Activated CD8-positive, alpha-beta memory T cell treated with anti-CD3 and anti-CD28 coated beads, Interleukin-2, amount 50 U/mL, for 4 hours (primary cell): Measurements from ENCODE around the gene ITPKA.
A peak's percentile ranks its signal among the peaks of the same experiment; 100 is the strongest.

Experiments
- DNase-seq: peaks from one replicate; pipeline ENCODE4 v3.0.0-alpha.2; 2020

ITPKA gene

GRCh38 chr15:41511899-41512369 is 18.3 kb downstream of the ITPKA start:
- DNase-seq: no peak

- no peak for DNase-seq
Observed at GRCh38 chr15:41512512-41512939, 18.9 kb downstream of the ITPKA start.

- DNase-seq: no peak
Observed at GRCh38 chr15:41512940-41513505, 19.3 kb downstream of the ITPKA start.

- DNase-seq: peak; percentile 33
Observed at GRCh38 chr15:41513506-41514227, 20.0 kb downstream of the ITPKA start, which contains the start of gene LTK. Gene LTK, minus strand, starts transcription at chr15:41513827. Its CDS starts 118 bp downstream, at chr15:41513709.

GRCh38 chr15:41517895-41518449 is 24.3 kb downstream of the ITPKA start:
- DNase-seq: no peak

GRCh38 chr15:41520636-41521035 is 27.0 kb downstream of the ITPKA start:
- no peak for DNase-seq

- DNase-seq: no peak
Observed at GRCh38 chr15:41521614-41522013, 27.9 kb downstream of the ITPKA start.

- DNase-seq: no peak
Observed at GRCh38 chr15:41523097-41523496, 29.4 kb downstream of the ITPKA start.

GRCh38 chr15:41530363-41530956 is 36.8 kb downstream of the ITPKA start:
- DNase-seq: no peak

- DNase-seq: no peak
Observed at GRCh38 chr15:41535544-41535943, 41.9 kb downstream of the ITPKA start.

- DNase-seq: no peak
Observed at GRCh38 chr15:41536866-41537265, 43.2 kb downstream of the ITPKA start.

GRCh38 chr15:41543521-41543870 is 49.8 kb downstream of the ITPKA start:
- no peak for DNase-seq

GRCh38 chr15:41544650-41545015 is 51.0 kb downstream of the ITPKA start:
- no peak for DNase-seq

GRCh38 chr15:41545218-41545617 is 51.5 kb downstream of the ITPKA start:
- DNase-seq: no peak

GRCh38 chr15:41546851-41547786 is 53.4 kb downstream of the ITPKA start:
- DNase-seq: no peak

GRCh38 chr15:41550066-41550775 is 56.5 kb downstream of the ITPKA start:
- DNase-seq: no peak
